Sigmoid colon (tissue), 7 donors: ENCODE results near the gene ZKSCAN3. TPM values are rescaled to one million over a fixed set of nuclear protein-coding genes. Genes with fewer than 3 reads are reported as not detected.

Experiments used
- DNase-seq: peaks from one replicate; pipeline ENCODE4 v3.0.0-alpha.2; 2019
- H3K27ac ChIP-seq, 4 donors: fragments of 200-600 bp; sonication (generic); one replicate each; pipeline ENCODE4 v1.5.1; 2016 to 2019; ENCODE audit warnings: mild to moderate bottlenecking in 1 of 4
- H3K27me3 ChIP-seq, 3 donors: fragments of 200-600 bp; sonication (generic); one replicate each; pipeline ENCODE4 v1.5.1; 2019; ENCODE audit warnings: mild to moderate bottlenecking in 1 of 3
- H3K36me3 ChIP-seq, 4 donors: fragments of 200-600 bp; sonication (generic); one replicate each; pipeline ENCODE4 v1.5.1; 2016 to 2019
- H3K4me1 ChIP-seq, 4 donors: fragments of 200-600 bp; sonication (generic); one replicate each; pipeline ENCODE4 v1.5.1; 2017 to 2019
- H3K4me3 ChIP-seq, 4 donors: fragments of 200-600 bp; sonication (generic); one replicate each; pipeline ENCODE4 v1.5.1; 2017 to 2019; ENCODE audit warnings: mild to moderate bottlenecking in 2 of 4, moderate library complexity in 1 of 4
- H3K9me3 ChIP-seq, 4 donors: fragments of 200-600 bp in 3 of 4; sonication (generic) in 3 of 4; one replicate each; pipeline versions ENCODE4 v1.5.1 to v1.6.1; 2013 to 2019
- CTCF ChIP-seq, 4 experiments: fragments of 450-650 bp in 3 of 4; fragments of 200-600 bp in 1 of 4; IDR thresholded peaks; one replicate each; pipeline ENCODE4 v1.5.1; 2016 to 2019; ENCODE audit warnings: antibody characterized with exemption in 4 of 4, mild to moderate bottlenecking in 3 of 4, moderate library complexity in 2 of 4
- EP300 ChIP-seq, 4 donors: sonication (generic); formaldehyde crosslinking; IDR thresholded peaks; one replicate each; pipeline ENCODE4 v1.6.1; 2017; ENCODE audit warnings: antibody characterized with exemption in 4 of 4
- POLR2A ChIP-seq, 2 donors: fragments of 450-650 bp; IDR thresholded peaks; one replicate each; pipeline ENCODE4 v1.6.1; 2016; ENCODE audit warnings: antibody characterized with exemption in 2 of 2, mild to moderate bottlenecking in 2 of 2, moderate library complexity in 2 of 2
- POLR2AphosphoS5 ChIP-seq, 4 donors: sonication (generic); formaldehyde crosslinking; IDR thresholded peaks; one replicate each; pipeline ENCODE4 v1.6.1; 2017; ENCODE audit warnings: antibody characterized with exemption in 4 of 4
- intact Hi-C: fragments of 100-400 bp; cut with DNase I; formaldehyde crosslinking; loops from one replicate; pipeline ENCODE4 v1.15.1; 2023
- polyA plus RNA-seq, 3 donors: library from polyadenylated mRNA; stranded (reverse); fragments of 200-250 nt; gene quantifications; one replicate each; pipeline ENCODE4 v1.2.3, GENCODE V29; 2013
- small RNA-seq, 3 donors: library from RNA; depleted of rRNA; stranded (forward); fragments of <200 nt; gene quantifications; one replicate each; pipeline ENCODE3, GENCODE V24; 2016
- total RNA-seq, 4 donors: library from RNA; depleted of rRNA; stranded (reverse); fragments of >200 nt; gene quantifications; one replicate each; pipeline ENCODE4 v1.1.0, GENCODE V29; 2016
- donor health status: healthy with polysubstance abuse.
- donor health status: Bipolar disorder and iron deficiency.
- donor health status: healthy.

Gene ZKSCAN3
- total and polyA plus RNA-seq, 7 donors = 0.92 to 9.1 (median 5.4) TPM

GRCh38 chr6:28413681-28414080 is 63.9 kb downstream of the ZKSCAN3 start:
- TF ChIP-seq POLR2A (IDR thresholded peaks at IDR 0.05) (no peak), POLR2AphosphoS5 (IDR thresholded peaks at IDR 0.05) (no peak), CTCF (IDR thresholded peaks at IDR 0.05) (no peak), EP300 (IDR thresholded peaks at IDR 0.05) (no peak)
- DNase-seq = no peak
- Histone ChIP-seq H3K36me3 (no peaks in the 10 kb centered on the region), H3K4me1 (no peaks in the 10 kb centered on the region), H3K27me3 (peaks cover 0 to 6% (median 0%) of the 10 kb centered on the region in 3 donors), H3K9me3 (peaks cover 0 to 2% (median 0%) of the 10 kb centered on the region in 4 donors), H3K4me3 (no peak overlapping the region), H3K27ac (no peak overlapping the region)
- intact Hi-C loops = no loop called here

Small RNAs within 50 kb of the gene (small RNA-seq; reads per million reads assigned to genes)
- gene AL021997.1 = 0 reads per million in 3 donors
- 0 reads per million in 3 donors for gene AL021997.2
- gene RNU2-45P = 0 reads per million in 3 donors

Other genes with a start within 250 kb of the ZKSCAN3 start
- gene ZSCAN16, start 225.3 kb upstream of the ZKSCAN3 start, total RNA-seq = 1 to 10 TPM; 1.4 to 7.5 (median 6.8) TPM
- 1 to 10 TPM; 7.8 to 8.3 (median 8.1) TPM for gene ZSCAN16, start 225.3 kb upstream of the ZKSCAN3 start, polyA plus RNA-seq
- gene ZKSCAN8, start 208.1 kb upstream of the ZKSCAN3 start, total RNA-seq = 10 to 100 TPM; 20.7 to 24.9 (median 22.6) TPM
- 1 to 10 TPM; 1.6 to 4.7 (median 1.8) TPM for gene ZKSCAN8, start 208.1 kb upstream of the ZKSCAN3 start, polyA plus RNA-seq
- 10 to 100 TPM; 14.0 to 15.1 (median 14.8) TPM for gene ZSCAN9, start 124.7 kb upstream of the ZKSCAN3 start, total RNA-seq
- gene ZSCAN9, start 124.7 kb upstream of the ZKSCAN3 start, polyA plus RNA-seq = 1 to 10 TPM; 1.8 to 6.2 (median 3.6) TPM
- gene ZKSCAN4, start 97.7 kb upstream of the ZKSCAN3 start, total RNA-seq = 1 to 10 TPM; 1.5 to 6.1 (median 4.7) TPM
- gene ZKSCAN4, start 97.7 kb upstream of the ZKSCAN3 start, polyA plus RNA-seq = 1 to 10 TPM; 1.8 to 3.1 (median 2.3) TPM
- 1 to 10 TPM; 2.6 to 7.5 (median 3.8) TPM for gene NKAPL, start 90.7 kb upstream of the ZKSCAN3 start, total RNA-seq
- under 1 TPM in 2 of 3 donors, not detected in 1; 0.55 to 0.60 TPM for gene NKAPL, start 90.7 kb upstream of the ZKSCAN3 start, polyA plus RNA-seq
- 10 to 100 TPM; 25.5 to 29.4 (median 27.6) TPM for gene ZSCAN26, start 82.8 kb upstream of the ZKSCAN3 start, total RNA-seq
- 1 to 10 TPM; 2.8 to 6.3 (median 6.0) TPM for gene ZSCAN26, start 82.8 kb upstream of the ZKSCAN3 start, polyA plus RNA-seq
- 10 to 100 TPM in 2 of 4 donors, 1 to 10 TPM in 2; 5.4 to 11.4 (median 9.2) TPM for gene PGBD1, start 68.4 kb upstream of the ZKSCAN3 start, total RNA-seq
- 1 to 10 TPM in 2 of 3 donors, under 1 TPM in 1; 0.92 to 1.3 (median 1.2) TPM for gene PGBD1, start 68.4 kb upstream of the ZKSCAN3 start, polyA plus RNA-seq
- 10 to 100 TPM; 22.8 to 41.7 (median 30.8) TPM for gene ZSCAN31, start 13.8 kb upstream of the ZKSCAN3 start, total RNA-seq
- 1 to 10 TPM; 3.6 to 8.8 (median 7.8) TPM for gene ZSCAN31, start 13.8 kb upstream of the ZKSCAN3 start, polyA plus RNA-seq
- 1 to 10 TPM; 6.1 to 7.5 (median 6.8) TPM for gene ZSCAN12, start 49.8 kb downstream of the ZKSCAN3 start, total RNA-seq
- gene ZSCAN12, start 49.8 kb downstream of the ZKSCAN3 start, polyA plus RNA-seq = 1 to 10 TPM; 1.4 to 2.8 (median 2.4) TPM
- gene ZSCAN23, start 93.5 kb downstream of the ZKSCAN3 start, total RNA-seq = 1 to 10 TPM; 1.8 to 3.9 (median 2.5) TPM
- 1 to 10 TPM in 1 of 3 donors, under 1 TPM in 1, not detected in 1; 0.79 to 4.2 TPM for gene ZSCAN23, start 93.5 kb downstream of the ZKSCAN3 start, polyA plus RNA-seq
- gene GPX6, start 165.8 kb downstream of the ZKSCAN3 start, total RNA-seq = not detected
- not detected for gene GPX6, start 165.8 kb downstream of the ZKSCAN3 start, polyA plus RNA-seq
- gene GPX5, start 175.9 kb downstream of the ZKSCAN3 start, total RNA-seq = not detected
- not detected for gene GPX5, start 175.9 kb downstream of the ZKSCAN3 start, polyA plus RNA-seq